Activated CD4-positive, alpha-beta T cell treated with anti-CD3 and anti-CD28 coated beads, Interleukin-2, amount 10 ng/mL, durations not matched to agents 24 days and 14 days (primary cell): ENCODE results near the gene SMPD4. TPM values are rescaled to one million over a fixed set of nuclear protein-coding genes. Genes with fewer than 3 reads are reported as not detected.
A peak's percentile ranks its signal among the peaks of the same experiment; 100 is the strongest.
"Not testable (repeated sequence)": the region's sequence is repeated elsewhere in the genome, so short reads cannot be mapped to it uniquely, and the experiment has no call there.

Experiments
- DNase-seq: peaks from one replicate; pipeline ENCODE4 v3.0.0; 2022
- H3K27ac Mint-ChIP-seq: one replicate; pipeline ENCODE4 v1.8.0; 2022; ENCODE audit warnings: mild to moderate bottlenecking, mixed read lengths
- H3K27me3 Mint-ChIP-seq: one replicate; pipeline ENCODE4 v1.8.0; 2022; ENCODE audit warnings: mixed read lengths
- H3K36me3 Mint-ChIP-seq: one replicate; pipeline ENCODE4 v1.8.0; 2022; ENCODE audit warnings: low read depth, mild to moderate bottlenecking, mixed read lengths
- H3K4me1 Mint-ChIP-seq: one replicate; pipeline ENCODE4 v1.8.0; 2021; ENCODE audit warnings: mixed read lengths
- H3K4me3 Mint-ChIP-seq: one replicate; pipeline ENCODE4 v1.8.0; 2022; ENCODE audit warnings: mild to moderate bottlenecking, moderate library complexity, mixed read lengths
- H3K9me3 Mint-ChIP-seq: one replicate; pipeline ENCODE4 v1.8.0; 2021; ENCODE audit warnings: mixed read lengths
- intact Hi-C: fragments of 100-400 bp; cut with micrococcal nuclease; formaldehyde crosslinking; loops from one replicate; pipeline ENCODE4 v1.15.1; 2023
- total RNA-seq: library from RNA; stranded (reverse); gene quantifications from 2 replicates; pipeline ENCODE4 v1.2.3, GENCODE V29; 2022

Gene SMPD4, protein sequence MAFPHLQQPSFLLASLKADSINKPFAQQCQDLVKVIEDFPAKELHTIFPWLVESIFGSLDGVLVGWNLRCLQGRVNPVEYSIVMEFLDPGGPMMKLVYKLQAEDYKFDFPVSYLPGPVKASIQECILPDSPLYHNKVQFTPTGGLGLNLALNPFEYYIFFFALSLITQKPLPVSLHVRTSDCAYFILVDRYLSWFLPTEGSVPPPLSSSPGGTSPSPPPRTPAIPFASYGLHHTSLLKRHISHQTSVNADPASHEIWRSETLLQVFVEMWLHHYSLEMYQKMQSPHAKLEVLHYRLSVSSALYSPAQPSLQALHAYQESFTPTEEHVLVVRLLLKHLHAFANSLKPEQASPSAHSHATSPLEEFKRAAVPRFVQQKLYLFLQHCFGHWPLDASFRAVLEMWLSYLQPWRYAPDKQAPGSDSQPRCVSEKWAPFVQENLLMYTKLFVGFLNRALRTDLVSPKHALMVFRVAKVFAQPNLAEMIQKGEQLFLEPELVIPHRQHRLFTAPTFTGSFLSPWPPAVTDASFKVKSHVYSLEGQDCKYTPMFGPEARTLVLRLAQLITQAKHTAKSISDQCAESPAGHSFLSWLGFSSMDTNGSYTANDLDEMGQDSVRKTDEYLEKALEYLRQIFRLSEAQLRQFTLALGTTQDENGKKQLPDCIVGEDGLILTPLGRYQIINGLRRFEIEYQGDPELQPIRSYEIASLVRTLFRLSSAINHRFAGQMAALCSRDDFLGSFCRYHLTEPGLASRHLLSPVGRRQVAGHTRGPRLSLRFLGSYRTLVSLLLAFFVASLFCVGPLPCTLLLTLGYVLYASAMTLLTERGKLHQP
- total RNA-seq = 86.0 and 91.1 TPM in 2 replicates

DNA sequence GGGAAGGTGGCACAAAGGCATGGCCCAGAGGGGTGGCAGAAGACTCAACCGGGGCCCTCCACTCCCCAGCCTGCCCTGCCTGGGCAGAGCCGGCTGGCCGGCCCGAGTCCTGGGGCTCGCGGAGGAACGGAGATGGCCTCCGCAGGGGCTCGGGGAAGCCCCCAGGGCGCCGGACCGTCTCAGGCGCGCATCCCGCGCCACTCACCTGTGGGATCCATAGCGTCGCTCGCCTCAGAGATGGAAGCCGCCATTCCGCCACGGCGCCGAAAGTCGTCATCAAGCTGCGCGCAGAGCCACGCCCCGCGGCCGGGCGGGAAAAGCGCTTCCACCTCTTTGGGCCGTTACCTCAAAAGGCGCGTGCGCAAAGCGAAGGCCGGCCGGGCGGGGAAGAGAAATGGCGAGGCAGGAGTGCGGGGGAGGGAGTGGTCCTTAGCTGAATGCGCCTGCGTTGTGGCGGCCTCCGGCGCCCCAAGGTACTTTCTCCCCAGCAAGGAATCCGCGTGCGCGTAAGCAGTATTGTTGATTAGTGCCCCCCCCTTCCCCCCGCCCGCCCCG is at the start of gene SMPD4:
TSS of gene SMPD4 (minus strand) at position 278 of the 555 bp plus-strand sequence. CDS start 5,010 bp downstream, outside the sequence.
- DNase-seq = peak; percentile 99
- H3K27ac Mint-ChIP-seq = peak within 1 kb of the TSS; percentile 96
- peaks cover 15% of the 10 kb centered on the region for H3K36me3 Mint-ChIP-seq
- no peaks in the 10 kb centered on the region for H3K27me3 Mint-ChIP-seq
- intact Hi-C loops = loop anchor here (1.0 to 5.0 kb wide), 4 partner anchors 36 to 1311 kb away; partner anchors contain the start of genes CCDC74B, IMP4 and MZT2A
- H3K4me3 Mint-ChIP-seq = peak within 1 kb of the TSS; percentile 93
- no peaks in the 10 kb centered on the region for H3K9me3 Mint-ChIP-seq
- H3K4me1 Mint-ChIP-seq = peaks cover 7% of the 10 kb centered on the region

DNA sequence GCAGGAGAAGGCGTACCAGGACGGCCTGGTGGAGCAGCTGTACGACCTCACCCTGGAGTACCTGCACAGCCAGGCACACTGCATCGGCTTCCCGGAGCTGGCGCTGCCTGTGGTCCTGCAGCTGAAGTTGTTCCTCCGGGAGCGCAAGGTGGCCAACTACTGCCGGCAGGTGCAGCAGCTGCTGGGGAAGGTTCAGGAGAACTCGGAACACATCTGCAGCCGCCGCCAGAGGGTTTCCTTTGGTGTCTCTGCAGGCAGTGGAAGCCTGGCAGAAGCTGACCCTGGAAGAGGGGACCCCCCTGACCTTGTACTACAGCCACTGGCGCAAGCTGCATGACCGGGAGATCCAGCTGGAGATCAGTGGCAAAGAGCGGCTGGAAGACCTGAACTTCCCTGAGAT is 49.5 kb upstream of the SMPD4 start:
- H3K27ac Mint-ChIP-seq, H3K36me3 Mint-ChIP-seq, H3K9me3 Mint-ChIP-seq, H3K27me3 Mint-ChIP-seq, H3K4me1 Mint-ChIP-seq, intact Hi-C loops, H3K4me3 Mint-ChIP-seq, DNase-seq: not testable (repeated sequence)

DNA sequence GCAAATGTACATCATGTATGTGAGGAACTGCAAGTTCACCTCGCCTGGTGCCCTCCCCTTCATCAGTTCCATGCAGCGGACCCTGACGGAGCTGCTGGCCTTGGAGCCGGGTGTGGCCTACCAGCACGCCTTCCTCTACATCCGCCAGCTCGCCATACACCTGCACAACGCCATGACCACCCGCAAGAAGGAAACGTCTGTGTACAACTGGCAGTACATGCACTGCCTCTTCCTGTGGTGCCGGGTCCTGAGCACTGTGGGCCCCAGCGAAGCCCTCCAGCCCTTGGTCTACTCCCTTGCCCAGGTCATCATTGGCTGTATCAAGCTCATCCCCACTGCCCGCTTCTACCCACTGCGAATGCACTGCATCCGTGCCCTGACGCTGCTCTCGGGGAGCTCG is 49.0 kb upstream of the SMPD4 start:
- H3K9me3 Mint-ChIP-seq, H3K27ac Mint-ChIP-seq, H3K4me3 Mint-ChIP-seq, H3K27me3 Mint-ChIP-seq, H3K4me1 Mint-ChIP-seq, DNase-seq, H3K36me3 Mint-ChIP-seq, intact Hi-C loops: not testable (repeated sequence)

DNA sequence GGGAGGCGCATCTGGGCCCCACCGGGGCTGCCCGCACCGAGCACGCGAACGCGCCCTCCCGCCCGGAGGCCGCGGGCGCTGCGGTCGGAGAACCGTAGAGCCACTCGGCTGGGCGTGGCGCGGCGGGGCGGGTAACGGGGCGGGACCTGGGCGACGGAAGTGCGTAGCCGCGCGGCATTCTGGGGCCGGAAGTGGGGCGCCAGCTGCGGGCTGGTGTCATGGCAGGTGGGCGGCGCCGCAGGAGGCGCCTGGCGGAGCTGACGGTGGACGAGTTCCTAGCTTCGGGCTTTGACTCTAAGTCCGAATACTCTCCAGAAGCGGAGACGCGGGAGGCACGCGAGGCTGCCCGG is 47.7 kb upstream of the SMPD4 start:
- H3K27me3 Mint-ChIP-seq, H3K4me1 Mint-ChIP-seq, H3K36me3 Mint-ChIP-seq, intact Hi-C loops, H3K9me3 Mint-ChIP-seq: not testable (repeated sequence)
- DNase-seq = peak; percentile 91
- peak overlapping the region; percentile 69 for H3K4me3 Mint-ChIP-seq
- peak overlapping the region; percentile 41 for H3K27ac Mint-ChIP-seq

DNA sequence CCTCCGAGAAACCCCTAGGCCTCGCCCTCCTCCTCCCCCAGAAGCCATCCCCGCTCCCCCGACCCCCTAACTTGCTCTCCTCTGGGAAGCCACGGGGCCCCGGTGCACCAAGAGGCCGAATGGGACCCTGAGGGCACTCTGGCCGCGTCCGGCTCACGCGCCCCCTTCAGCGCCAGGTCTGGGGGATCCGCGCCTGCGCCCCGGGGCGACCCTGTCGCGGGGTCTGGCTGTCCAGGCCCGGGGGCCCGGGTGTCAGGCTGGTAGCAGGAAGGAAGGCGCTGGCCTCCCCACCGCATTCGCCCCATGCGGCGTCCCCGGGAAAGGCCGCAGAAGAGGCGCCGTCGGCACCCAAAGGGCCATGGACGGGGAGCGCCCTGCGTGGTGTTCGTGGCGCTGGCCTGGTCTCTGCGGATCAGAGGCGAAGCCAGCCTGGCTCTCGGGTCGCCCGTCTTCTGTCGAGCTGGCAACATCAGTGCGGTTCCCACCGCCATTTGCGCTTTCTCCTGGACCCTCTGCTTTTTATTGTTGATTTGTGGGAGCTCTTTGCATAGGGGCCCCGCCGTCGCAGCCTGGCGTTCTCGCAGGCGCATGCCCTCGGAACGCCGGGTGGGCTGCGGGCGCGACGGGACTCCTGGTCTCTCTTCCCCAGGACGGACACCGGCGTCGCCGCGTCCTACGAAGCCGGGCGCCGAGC is 47.2 kb upstream of the SMPD4 start:
- H3K27me3 Mint-ChIP-seq, H3K4me3 Mint-ChIP-seq, H3K27ac Mint-ChIP-seq, H3K9me3 Mint-ChIP-seq, DNase-seq, H3K4me1 Mint-ChIP-seq, H3K36me3 Mint-ChIP-seq, intact Hi-C loops: not testable (repeated sequence)

DNA sequence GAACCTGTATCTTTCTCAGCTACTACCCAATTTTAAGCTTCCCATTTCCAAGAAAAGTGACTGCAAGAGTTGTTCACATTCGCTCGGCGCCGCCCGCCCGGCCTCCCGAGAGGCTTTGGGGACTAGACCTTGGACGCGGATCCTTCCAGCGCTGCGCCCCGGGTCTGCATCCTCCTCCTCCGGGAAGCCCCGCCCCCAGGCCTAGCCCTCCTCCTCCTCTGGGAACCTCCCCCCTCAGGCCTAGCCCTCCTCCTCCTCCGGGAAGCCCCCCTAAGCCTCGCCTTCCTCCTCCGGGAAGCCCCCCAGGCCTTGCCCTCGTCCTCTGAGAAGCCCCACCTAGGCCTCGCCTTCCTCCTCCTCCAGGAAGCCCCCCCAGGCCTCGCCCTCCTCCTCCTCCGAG is 46.6 kb upstream of the SMPD4 start:
- H3K4me3 Mint-ChIP-seq, intact Hi-C loops, H3K9me3 Mint-ChIP-seq, H3K4me1 Mint-ChIP-seq, H3K27ac Mint-ChIP-seq, H3K36me3 Mint-ChIP-seq, DNase-seq, H3K27me3 Mint-ChIP-seq: not testable (repeated sequence)

DNA sequence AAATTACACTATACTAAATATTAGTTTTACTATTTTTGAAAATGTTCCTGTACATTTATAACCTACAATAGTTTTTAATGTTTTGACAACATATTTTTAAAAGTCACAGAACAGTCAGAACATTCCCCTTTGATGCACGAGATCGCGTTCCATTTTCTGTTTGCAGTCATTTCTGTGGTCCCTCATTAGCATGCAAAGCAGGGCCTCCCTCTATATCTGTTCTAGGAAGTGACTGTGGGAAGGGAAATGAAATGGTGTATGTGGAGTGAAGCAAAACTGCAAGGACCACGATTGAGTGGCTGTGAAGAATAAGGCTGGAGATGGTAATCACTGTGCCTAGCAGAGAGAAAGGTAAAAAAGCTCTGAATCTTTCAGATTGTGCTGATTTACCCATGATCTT is 41.1 kb upstream of the SMPD4 start:
- intact Hi-C loops, DNase-seq, H3K4me3 Mint-ChIP-seq, H3K27ac Mint-ChIP-seq, H3K4me1 Mint-ChIP-seq, H3K36me3 Mint-ChIP-seq, H3K9me3 Mint-ChIP-seq: not testable (repeated sequence)
- peaks cover 14% of the 10 kb centered on the region for H3K27me3 Mint-ChIP-seq

DNA sequence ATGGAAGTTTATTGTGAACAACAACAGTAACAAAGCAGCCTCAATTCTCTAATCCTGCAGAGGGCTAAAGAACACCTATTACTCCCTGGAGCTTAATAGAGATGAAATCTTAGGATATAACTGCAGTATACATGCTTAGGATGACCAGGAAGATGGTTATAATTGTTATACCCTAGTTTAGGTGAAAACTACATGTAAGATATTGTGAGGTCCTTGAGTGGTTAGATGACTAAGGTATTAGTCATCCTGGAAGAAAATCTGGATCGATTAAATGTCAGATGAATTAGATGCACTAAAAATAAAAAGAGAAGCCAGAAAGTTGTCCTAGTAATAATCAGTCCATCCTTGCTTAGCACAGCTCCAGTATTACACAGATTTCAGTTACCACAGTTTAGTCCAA is 39.1 kb upstream of the SMPD4 start:
- H3K27ac Mint-ChIP-seq, H3K4me1 Mint-ChIP-seq, H3K36me3 Mint-ChIP-seq, intact Hi-C loops, DNase-seq, H3K4me3 Mint-ChIP-seq, H3K9me3 Mint-ChIP-seq: not testable (repeated sequence)
- H3K27me3 Mint-ChIP-seq = peaks cover 14% of the 10 kb centered on the region

DNA sequence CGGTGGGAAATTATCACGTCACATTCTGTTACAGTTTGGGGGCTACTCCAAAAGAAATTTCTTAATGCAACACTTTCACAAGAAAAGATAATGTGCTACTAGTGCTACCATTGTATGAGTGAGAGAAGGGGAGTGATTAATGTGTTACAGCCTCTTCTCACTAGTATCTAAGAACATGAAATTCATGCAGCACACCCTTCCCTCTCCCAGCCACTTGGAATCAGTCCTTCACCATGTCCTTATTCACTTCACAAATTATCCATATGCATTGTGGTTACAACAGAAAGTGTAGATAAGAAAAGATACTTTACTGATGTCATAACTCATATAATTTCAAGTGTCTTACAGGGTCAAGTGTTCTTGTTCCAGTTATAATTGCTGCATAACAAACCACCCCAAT is 37.7 kb upstream of the SMPD4 start:
- H3K9me3 Mint-ChIP-seq, H3K4me1 Mint-ChIP-seq, H3K36me3 Mint-ChIP-seq, H3K4me3 Mint-ChIP-seq, intact Hi-C loops, H3K27ac Mint-ChIP-seq, DNase-seq: not testable (repeated sequence)
- H3K27me3 Mint-ChIP-seq = peaks cover 19% of the 10 kb centered on the region

DNA sequence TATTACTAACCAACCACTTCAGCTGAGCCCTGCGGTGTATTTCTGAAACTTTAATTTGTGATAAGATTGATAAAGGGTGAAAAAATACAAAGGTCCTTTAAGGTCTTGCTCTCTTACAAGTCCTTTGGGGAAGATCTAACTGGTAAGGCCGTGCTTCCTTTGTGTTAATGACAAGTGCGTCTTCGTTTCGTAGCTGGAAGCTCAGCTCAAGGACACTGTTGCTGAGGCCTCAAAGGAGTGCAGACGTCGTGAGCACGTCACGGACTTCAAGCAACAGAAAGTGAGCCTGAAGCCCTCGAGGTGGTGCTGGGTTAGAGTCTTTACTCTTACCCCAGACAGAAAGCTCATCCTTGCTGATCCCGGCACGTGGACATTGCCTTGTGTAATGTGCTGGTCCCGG is 25.6 kb upstream of the SMPD4 start:
- H3K27me3 Mint-ChIP-seq = peaks cover 10% of the 10 kb centered on the region
- H3K27ac Mint-ChIP-seq, H3K4me3 Mint-ChIP-seq, H3K4me1 Mint-ChIP-seq, H3K9me3 Mint-ChIP-seq, H3K36me3 Mint-ChIP-seq, intact Hi-C loops, DNase-seq: not testable (repeated sequence)

DNA sequence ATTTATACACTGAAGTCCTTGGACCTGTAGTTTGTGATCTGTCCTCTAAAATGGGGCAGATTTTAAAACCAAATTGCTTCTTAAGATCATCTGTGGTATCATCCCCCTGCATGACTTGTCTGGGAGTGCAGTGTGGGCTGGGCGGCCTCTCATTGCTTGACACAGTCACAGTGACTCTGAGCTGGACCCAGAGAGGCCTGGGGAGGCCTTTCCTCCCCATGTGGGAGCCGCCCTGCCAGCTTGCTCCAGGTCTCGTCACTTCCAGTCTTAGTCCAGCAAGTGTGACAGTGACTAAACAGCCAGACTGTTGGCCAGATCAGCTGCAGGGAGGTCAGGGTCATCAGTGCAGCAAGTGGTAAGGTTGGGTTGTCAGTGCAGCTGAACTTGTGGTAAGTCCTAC is 21.7 kb upstream of the SMPD4 start:
- not testable (repeated sequence) for H3K27me3 Mint-ChIP-seq

DNA sequence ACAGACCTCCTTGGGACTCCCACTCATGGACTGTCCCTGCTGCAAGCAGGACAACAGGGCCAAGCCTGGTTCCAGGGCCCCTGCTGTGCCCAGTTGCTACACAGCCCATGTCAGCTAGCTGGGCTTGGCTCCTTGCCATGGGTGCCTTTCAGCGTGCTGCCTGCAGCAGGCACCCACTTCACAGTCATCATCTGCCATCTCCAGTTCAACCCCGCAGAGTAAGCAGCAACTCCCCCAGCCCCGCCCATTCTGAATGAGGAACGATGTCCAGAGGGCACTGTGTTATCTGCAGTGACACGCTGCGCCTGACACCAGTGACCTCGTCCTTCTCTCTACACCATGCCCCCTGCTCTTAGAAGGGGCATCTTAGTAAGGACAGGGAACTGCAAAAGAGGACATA is 21.1 kb upstream of the SMPD4 start:
- H3K27ac Mint-ChIP-seq, H3K27me3 Mint-ChIP-seq, intact Hi-C loops: not testable (repeated sequence)

More for the DNA sequence above, 21.7 kb upstream of the SMPD4 start:
- H3K36me3 Mint-ChIP-seq, H3K4me1 Mint-ChIP-seq, intact Hi-C loops, DNase-seq, H3K4me3 Mint-ChIP-seq, H3K9me3 Mint-ChIP-seq, H3K27ac Mint-ChIP-seq: not testable (repeated sequence)

DNA sequence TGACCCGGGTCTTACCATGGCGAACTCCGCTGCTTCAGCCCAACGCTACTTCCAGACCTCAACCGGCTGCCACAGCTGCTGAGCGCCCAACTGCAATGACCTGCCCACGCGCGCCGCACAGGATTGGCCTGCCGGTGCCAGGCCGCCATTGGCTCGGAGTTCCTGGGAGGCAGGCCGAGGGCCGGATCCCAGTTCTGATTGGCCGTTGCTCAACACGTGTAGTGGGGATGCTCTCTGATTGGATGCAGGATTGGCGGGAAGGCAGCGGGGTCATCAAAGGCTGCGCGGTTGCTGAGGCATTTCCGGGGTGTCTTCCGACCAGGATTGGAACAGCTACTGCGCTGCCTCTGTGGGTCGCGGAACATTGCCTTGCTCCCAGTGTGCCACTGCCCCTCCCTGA is 16.9 kb upstream of the SMPD4 start, which contains the start of gene TUBA3E:
TSS of gene TUBA3E (minus strand) at position 97 of the 400 bp plus-strand sequence. CDS start at position 18, 79 bp downstream.
- Mint-ChIP-seq H3K27ac (no peak within 1 kb of the TSS), H3K27me3 (no peaks in the 10 kb centered on the region), H3K36me3 (no peaks in the 10 kb centered on the region), H3K4me3 (no peak within 1 kb of the TSS), H3K4me1 (no peaks in the 10 kb centered on the region), H3K9me3 (no peaks in the 10 kb centered on the region)
- no peak for DNase-seq
- intact Hi-C loops = no loop called here

More for the DNA sequence above, 21.1 kb upstream of the SMPD4 start:
- DNase-seq, H3K4me3 Mint-ChIP-seq, H3K9me3 Mint-ChIP-seq, H3K4me1 Mint-ChIP-seq, H3K36me3 Mint-ChIP-seq: not testable (repeated sequence)
